Measurements from ENCODE around the gene THBD.

THBD gene

GRCh38 chr20:23084282-23084844 lies 34.9 kb upstream of the THBD start:
- no peak for DNase-seq

GRCh38 chr20:23083553-23084220 lies 34.2 kb upstream of the THBD start:
- DNase-seq: no peak

GRCh38 chr20:23082846-23083552 lies 33.5 kb upstream of the THBD start:
- DNase-seq: no peak

GRCh38 chr20:23081263-23081819 lies 31.9 kb upstream of the THBD start:
- DNase-seq: no peak

GRCh38 chr20:23080521-23080920 lies 31.0 kb upstream of the THBD start:
- DNase-seq: no peak

- no peak for DNase-seq
Observed at GRCh38 chr20:23079926-23080325, 30.5 kb upstream of the THBD start.

GRCh38 chr20:23079016-23079351 lies 29.5 kb upstream of the THBD start:
- no peak for DNase-seq

- no peak for DNase-seq
Observed at GRCh38 chr20:23078351-23079015, 29.0 kb upstream of the THBD start.

- no peak for DNase-seq
Observed at GRCh38 chr20:23077277-23077676, 27.8 kb upstream of the THBD start.

GRCh38 chr20:23074052-23074451 lies 24.6 kb upstream of the THBD start:
- DNase-seq: no peak

- DNase-seq: no peak
Observed at GRCh38 chr20:23072892-23073586, 23.6 kb upstream of the THBD start.

GRCh38 chr20:23071996-23072395 lies 22.5 kb upstream of the THBD start:
- no peak for DNase-seq

- DNase-seq: no peak
Observed at GRCh38 chr20:23071398-23071797, 21.9 kb upstream of the THBD start.

GRCh38 chr20:23069108-23069507 lies 19.6 kb upstream of the THBD start:
- DNase-seq: no peak

- no peak for DNase-seq
Observed at GRCh38 chr20:23068283-23068682, 18.8 kb upstream of the THBD start.

GRCh38 chr20:23066772-23067171 lies 17.3 kb upstream of the THBD start:
- DNase-seq: no peak

- DNase-seq: no peak
Observed at GRCh38 chr20:23065266-23066201, 16.1 kb upstream of the THBD start.

- DNase-seq: no peak
Observed at GRCh38 chr20:23063581-23063980, 14.1 kb upstream of the THBD start.

- DNase-seq: no peak
Observed at GRCh38 chr20:23063168-23063567, 13.7 kb upstream of the THBD start.

GRCh38 chr20:23062632-23063031 lies 13.2 kb upstream of the THBD start:
- no peak for DNase-seq

GRCh38 chr20:23061734-23062561 lies 12.5 kb upstream of the THBD start:
- no peak for DNase-seq

All from activated CD4-positive, alpha-beta T cell treated with anti-CD3 and anti-CD28 coated beads, Interleukin-2, amount 50 U/mL, for 16 hours (primary cell).